Mucosa of rectum (tissue), 2 donors: Measurements from ENCODE around the gene TIMM50.

Source experiments
- H3K27ac ChIP-seq, 2 donors: one replicate each; pipeline ENCODE4 v1.7.0; 2013; ENCODE audit warnings: inconsistent platforms in 2 of 2, low read depth in 2 of 2, low read length in 2 of 2
- H3K27me3 ChIP-seq, 2 donors: one replicate each; pipeline ENCODE4 v1.7.0; 2013; ENCODE audit warnings: low read length in 2 of 2; ENCODE audit not compliant: control insufficient read depth in 2 of 2, insufficient read depth in 2 of 2
- H3K36me3 ChIP-seq, 2 donors: one replicate each; pipeline ENCODE4 v1.7.0; 2013; ENCODE audit warnings: low read length in 2 of 2; ENCODE audit not compliant: control insufficient read depth in 2 of 2, insufficient read depth in 2 of 2
- H3K4me1 ChIP-seq, 2 donors: one replicate each; pipeline ENCODE4 v1.7.0; 2013; ENCODE audit warnings: low read length in 2 of 2, mild to moderate bottlenecking in 1 of 2; ENCODE audit not compliant: control insufficient read depth in 2 of 2, insufficient read depth in 2 of 2
- H3K4me3 ChIP-seq, 2 donors: one replicate each; pipeline ENCODE4 v1.7.0; 2013; ENCODE audit warnings: low read length in 2 of 2
- H3K9ac ChIP-seq, 2 donors: one replicate each; pipeline ENCODE4 v1.7.0; 2013; ENCODE audit warnings: low read length in 2 of 2, low read depth in 1 of 2, mild to moderate bottlenecking in 1 of 2
- H3K9me3 ChIP-seq, 2 donors: one replicate each; pipeline ENCODE4 v1.7.0; 2013; ENCODE audit warnings: low read length in 2 of 2; ENCODE audit not compliant: control insufficient read depth in 2 of 2
- donor health status: healthy.
- donor health status: Normal muscosa, but diverticular disease.

Gene TIMM50

DNA sequence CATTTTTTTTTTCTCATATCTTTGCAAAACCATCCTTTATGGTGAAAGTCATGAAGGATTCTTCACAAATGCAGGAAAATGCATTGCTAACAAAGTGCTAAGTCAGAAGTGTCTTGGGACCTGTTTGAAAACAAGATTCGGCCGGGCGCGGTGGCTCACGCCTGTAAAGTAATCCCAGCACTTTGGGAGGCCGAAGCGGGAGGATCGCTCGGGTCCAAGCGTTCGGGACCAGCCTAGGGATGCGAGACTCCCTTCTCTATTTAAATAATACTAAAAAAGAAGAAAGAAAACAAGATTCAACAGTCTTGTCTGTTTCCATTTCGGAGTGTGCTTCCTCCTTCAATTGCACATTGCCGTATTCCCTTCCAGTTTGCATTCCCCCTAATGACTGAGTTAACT, 51.2 kb downstream of the TIMM50 start:
- Histone ChIP-seq H3K27me3 (no peaks in the 10 kb centered on the region), H3K9me3 (no peaks in the 10 kb centered on the region), H3K36me3 (no peaks in the 10 kb centered on the region), H3K9ac (peak overlapping the region; percentile 27 to 62), H3K4me1 (peaks cover 2 to 5% of the 10 kb centered on the region in 2 donors), H3K27ac (peak overlapping the region in 1 of 2 donors; percentile 72), H3K4me3 (peak overlapping the region; percentile 71 to 72)

- H3K9me3 ChIP-seq, result no peaks in the 10 kb centered on the region
- no peaks in the 10 kb centered on the region for H3K27me3 ChIP-seq
- peak within 1 kb of the TSS; percentile 71 to 72 for H3K4me3 ChIP-seq
- no peaks in the 10 kb centered on the region for H3K36me3 ChIP-seq
- H3K4me1 ChIP-seq, result peaks cover 2 to 5% of the 10 kb centered on the region in 2 donors
- H3K9ac ChIP-seq, result peak within 1 kb of the TSS; percentile 27 to 62
- H3K27ac ChIP-seq, result peak within 1 kb of the TSS; percentile 40 to 72
Measured at GRCh38 chr19:39532233-39533002, 51.8 kb downstream of the TIMM50 start, which contains the start of gene EID2B. EID2B (minus strand) TSS chr19:39532852; CDS start chr19:39532802, 50 bp downstream.

DNA sequence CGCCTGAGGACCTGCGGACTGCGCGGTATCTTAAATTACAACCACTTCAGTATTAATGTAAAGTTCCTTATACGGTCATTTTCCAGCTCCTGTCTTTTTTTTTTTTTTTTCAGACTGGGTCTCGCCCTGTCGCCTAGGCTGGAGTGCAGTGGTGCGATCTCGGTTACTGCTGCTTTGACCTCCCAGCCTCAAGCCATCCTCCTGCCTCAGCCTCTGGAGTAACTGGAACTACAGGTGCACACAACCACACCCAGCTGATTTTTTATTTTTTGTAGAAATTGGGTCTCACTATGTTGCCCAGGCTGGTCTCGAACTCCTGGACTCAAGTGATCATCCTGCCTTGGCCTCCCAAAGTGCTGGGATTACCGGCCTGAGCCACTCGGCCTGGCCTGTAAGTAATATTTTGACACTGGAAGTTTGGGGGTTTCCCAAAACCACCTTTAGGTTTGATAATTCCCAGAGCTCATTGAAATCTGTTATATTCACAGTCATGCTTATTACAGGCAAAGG, 52.4 kb downstream of the TIMM50 start:
- Histone ChIP-seq H3K4me1 (peaks cover 2 to 5% of the 10 kb centered on the region in 2 donors), H3K9me3 (no peaks in the 10 kb centered on the region), H3K4me3 (peak overlapping the region in 1 of 2 donors; percentile 72), H3K36me3 (no peaks in the 10 kb centered on the region), H3K9ac (no peak overlapping the region), H3K27me3 (no peaks in the 10 kb centered on the region), H3K27ac (no peak overlapping the region)

GRCh38 chr19:39533791-39534190, 53.2 kb downstream of the TIMM50 start:
- no peaks in the 10 kb centered on the region for H3K36me3 ChIP-seq
- H3K4me1 ChIP-seq, result peaks cover 2 to 5% of the 10 kb centered on the region in 2 donors
- H3K27me3 ChIP-seq, result no peaks in the 10 kb centered on the region
- no peak overlapping the region for H3K9ac ChIP-seq
- no peaks in the 10 kb centered on the region for H3K9me3 ChIP-seq
- H3K27ac ChIP-seq, result no peak overlapping the region
- H3K4me3 ChIP-seq, result no peak overlapping the region

DNA sequence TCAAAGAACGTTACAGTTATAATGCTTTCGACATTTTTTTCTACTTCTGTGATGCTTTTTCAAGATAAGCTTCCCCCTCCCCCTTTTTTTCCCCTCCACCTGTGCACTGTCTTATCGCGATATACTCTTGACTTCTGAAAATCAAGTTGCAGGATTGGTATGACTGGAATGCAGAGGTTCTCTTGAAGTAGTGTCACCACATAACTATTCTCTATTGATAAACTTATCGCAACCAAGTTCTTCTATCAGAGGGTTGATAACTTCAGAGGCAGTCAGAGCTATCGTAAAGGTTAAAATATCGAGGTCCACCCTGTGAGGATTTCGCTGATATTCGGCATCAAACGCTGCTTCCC, 58.5 kb downstream of the TIMM50 start:
- peak overlapping the region; percentile 58 to 82 for H3K9ac ChIP-seq
- peaks cover 6% of the 10 kb centered on the region in 2 donors for H3K4me1 ChIP-seq
- H3K36me3 ChIP-seq, result no peaks in the 10 kb centered on the region
- peaks cover 0 to 3% of the 10 kb centered on the region in 2 donors for H3K27me3 ChIP-seq
- no peaks in the 10 kb centered on the region for H3K9me3 ChIP-seq
- H3K27ac ChIP-seq, result peak overlapping the region; percentile 16 to 93
- peak overlapping the region; percentile 79 to 85 for H3K4me3 ChIP-seq

DNA sequence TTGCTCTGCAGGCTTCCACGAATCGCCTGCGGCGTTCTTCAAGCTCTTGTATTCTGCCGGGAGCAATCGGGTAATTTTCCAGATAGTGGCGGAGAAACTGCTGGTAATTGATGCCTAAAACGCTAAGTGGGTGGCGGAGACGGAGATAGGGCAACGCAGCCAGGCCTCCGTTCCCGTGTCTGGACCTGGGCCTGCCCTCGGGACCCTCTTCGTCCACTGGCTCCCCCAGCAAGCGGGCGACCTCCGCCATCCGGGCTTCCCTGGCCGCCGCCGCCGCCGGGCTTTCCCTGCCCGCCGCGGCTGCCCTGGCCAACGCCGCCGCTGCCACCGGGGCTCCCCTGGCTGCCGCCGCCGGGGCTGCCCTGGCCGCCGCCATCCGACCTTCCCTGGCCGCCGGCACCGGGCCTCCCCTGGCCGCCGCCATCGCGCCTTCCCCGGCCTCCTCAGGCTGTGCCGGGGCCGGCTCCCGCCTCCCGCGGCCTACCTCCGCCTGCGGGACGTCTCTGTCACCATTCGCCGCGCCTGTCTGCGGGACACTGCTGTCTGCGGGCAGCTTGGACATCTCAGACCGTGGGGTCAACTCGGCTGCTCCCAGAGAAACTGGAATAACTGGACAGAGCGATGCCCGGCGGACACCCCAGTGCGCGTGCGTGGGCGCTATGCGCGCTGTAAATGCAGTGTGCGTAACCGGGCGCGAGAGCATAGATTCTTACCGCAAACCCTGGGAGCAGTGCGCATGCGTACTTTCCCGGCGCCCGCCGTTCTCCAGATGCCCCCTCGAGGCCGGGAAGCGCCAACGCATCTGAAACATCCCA, 59.1 kb downstream of the TIMM50 start, which contains the start of gene EID2:
Gene EID2 (minus strand): TSS at position 644 of the 815 bp plus-strand sequence. CDS start 82 bp downstream, at position 562.
- peak within 1 kb of the TSS; percentile 81 to 85 for H3K4me3 ChIP-seq
- H3K36me3 ChIP-seq, result no peaks in the 10 kb centered on the region
- peaks cover 0 to 3% of the 10 kb centered on the region in 2 donors for H3K27me3 ChIP-seq
- peak within 1 kb of the TSS; percentile 74 to 82 for H3K9ac ChIP-seq
- peaks cover 6% of the 10 kb centered on the region in 2 donors for H3K4me1 ChIP-seq
- peak within 1 kb of the TSS; percentile 84 to 93 for H3K27ac ChIP-seq
- H3K9me3 ChIP-seq, result no peaks in the 10 kb centered on the region

DNA sequence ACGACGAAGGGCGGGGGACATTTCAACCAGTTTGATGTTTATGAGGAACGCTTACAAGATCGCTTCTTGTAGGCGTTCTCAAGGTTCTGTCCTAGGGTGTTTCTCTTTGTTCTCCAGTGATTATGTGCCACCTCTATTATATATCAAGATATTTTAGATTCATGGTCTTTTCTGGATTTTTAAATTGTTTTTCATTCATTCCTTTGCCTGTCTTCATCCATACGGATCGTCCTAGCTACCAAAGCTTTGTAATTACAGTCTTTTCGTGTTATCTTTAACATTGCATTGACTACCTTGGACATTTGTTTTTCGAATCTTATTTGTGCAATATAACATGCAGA, 59.7 kb downstream of the TIMM50 start:
- Histone ChIP-seq H3K27me3 (peaks cover 0 to 3% of the 10 kb centered on the region in 2 donors), H3K36me3 (no peaks in the 10 kb centered on the region), H3K9me3 (no peaks in the 10 kb centered on the region), H3K4me3 (peak overlapping the region; percentile 81 to 85), H3K27ac (no peak overlapping the region), H3K9ac (peak overlapping the region in 1 of 2 donors; percentile 82), H3K4me1 (peaks cover 6% of the 10 kb centered on the region in 2 donors)
